H1 (cell line): ENCODE measurements around the gene TLR4. TPM values are rescaled to one million over a fixed set of nuclear protein-coding genes. Genes with fewer than 3 reads are reported as not detected.

Experiments
- CTCF ChIA-PET: fragments of 300-600 bp; sonication (Branson Sonifier 250); formaldehyde crosslinking; loops from one replicate; lab custom pipeline; 2021; ENCODE audit not compliant: partially characterized antibody; lab: Charles Lee
- POLR2A ChIA-PET: fragments of 300-600 bp; sonication (Branson Sonifier 250); formaldehyde crosslinking; loops from one replicate; lab custom pipeline; 2021; ENCODE audit warnings: inconsistent platforms; ENCODE audit not compliant: partially characterized antibody; lab: Charles Lee
- DNase-seq, 2 experiments: peaks; one replicate each; pipeline versions ENCODE4 v3.0.0 to v3.0.0-alpha.2; 2010 to 2022; ENCODE audit warnings: low spot score in 2 of 2, low read depth in 1 of 2, mixed read lengths in 1 of 2
- FAIRE-seq: peaks from 2 replicates; lab custom pipeline; 2011; peaks lifted over from hg19 to GRCh38; lab: Jason Lieb, UNC
- H2AFZ ChIP-seq: 2 replicates; pipeline ENCODE4 v1.8.1; 2012; ENCODE audit warnings: low read length, inconsistent platforms
- H2AK5ac ChIP-seq: 2 replicates; pipeline ENCODE4 v1.6.1; 2013; ENCODE audit warnings: low read depth, low read length
- H2BK120ac ChIP-seq: replicated peaks from 2 replicates; pipeline ENCODE3; 2013; ENCODE audit warnings: low read depth, low read length, inconsistent platforms
- H2BK12ac ChIP-seq: 2 replicates; pipeline ENCODE4 v1.6.1; 2013; ENCODE audit warnings: low read depth, low read length
- H2BK15ac ChIP-seq: 2 replicates; pipeline ENCODE4 v1.6.1; 2013; ENCODE audit warnings: low read length
- H2BK20ac ChIP-seq: 2 replicates; pipeline ENCODE4 v1.6.1; 2013; ENCODE audit warnings: low read length
- H2BK5ac ChIP-seq: 2 replicates; pipeline ENCODE4 v1.6.1; 2013; ENCODE audit warnings: low read depth, low read length
- H3K14ac ChIP-seq: 2 replicates; pipeline ENCODE4 v1.6.1; 2013; ENCODE audit warnings: inconsistent platforms; ENCODE audit not compliant: insufficient read length
- H3K18ac ChIP-seq: 2 replicates; pipeline ENCODE4 v1.6.1; 2013; ENCODE audit warnings: low read length; ENCODE audit errors: extremely low read depth
- H3K23ac ChIP-seq: 2 replicates; pipeline ENCODE4 v1.6.1; 2013; ENCODE audit warnings: inconsistent platforms; ENCODE audit not compliant: insufficient read length
- H3K23me2 ChIP-seq: 2 replicates; pipeline ENCODE4 v1.6.1; 2013; ENCODE audit warnings: low read depth, low read length
- H3K27ac ChIP-seq: 2 replicates; pipeline ENCODE4 v1.6.1; 2011; ENCODE audit warnings: low read depth, low read length, inconsistent platforms
- H3K27me3 ChIP-seq, 4 experiments: replicated peaks in 1 of 4; 1 replicate in 1 of 4; 2 replicates in 3 of 4; pipeline versions ENCODE4 v1.6.1 to v1.8.1; 2011 to 2013; ENCODE audit warnings: low read length in 3 of 4, mild to moderate bottlenecking in 3 of 4, inconsistent platforms in 2 of 4, mixed read lengths in 2 of 4, moderate library complexity in 1 of 4; ENCODE audit not compliant: control insufficient read depth in 3 of 4, insufficient read depth in 3 of 4; ENCODE audit errors: extremely low read depth in 1 of 4
- H3K36me3 ChIP-seq, 4 experiments: 2 replicates each; pipeline versions ENCODE4 v1.6.1 to v1.8.1; 2011 to 2013; ENCODE audit warnings: mild to moderate bottlenecking in 4 of 4, low read length in 3 of 4, moderate library complexity in 2 of 4, control low read depth in 1 of 4, inconsistent platforms in 1 of 4; ENCODE audit not compliant: insufficient read depth in 4 of 4, control insufficient read depth in 2 of 4
- H3K4ac ChIP-seq: replicated peaks from 2 replicates; pipeline ENCODE3; 2013; ENCODE audit warnings: low read length, low read depth, mixed read lengths, inconsistent platforms; ENCODE audit not compliant: insufficient read length
- H3K4me1 ChIP-seq, 4 experiments: replicated peaks in 1 of 4; 1 replicate in 1 of 4; 2 replicates in 3 of 4; pipeline versions ENCODE4 v1.6.1 to v1.8.1; 2011 to 2013; ENCODE audit warnings: low read length in 3 of 4, inconsistent platforms in 2 of 4, mixed read lengths in 1 of 4; ENCODE audit not compliant: insufficient read depth in 4 of 4, control insufficient read depth in 3 of 4
- H3K4me2 ChIP-seq, 2 experiments: 2 replicates each; pipeline versions ENCODE4 v1.6.1 to v1.8.1; 2011 to 2013; ENCODE audit warnings: low read depth in 2 of 2, low read length in 2 of 2, control low read depth in 1 of 2, inconsistent platforms in 1 of 2, mild to moderate bottlenecking in 1 of 2; ENCODE audit not compliant: insufficient read depth in 1 of 2
- H3K4me3 ChIP-seq, 4 experiments: fragments of 200-600, 300-600 bp in 1 of 4; sonication (generic), shearing (Covaris generic), sonication (Bioruptor Twin) in 1 of 4; 2 replicates each; pipeline versions ENCODE4 v1.5.1 to v1.8.1; 2011 to 2016; ENCODE audit warnings: low read length in 4 of 4, low read depth in 3 of 4, control low read depth in 2 of 4, inconsistent platforms in 2 of 4, mild to moderate bottlenecking in 2 of 4, mixed read lengths in 1 of 4, moderate library complexity in 1 of 4; ENCODE audit not compliant: insufficient read depth in 2 of 4; ENCODE audit errors: extremely low read depth in 1 of 4
- H3K56ac ChIP-seq: replicated peaks from 2 replicates; pipeline ENCODE3; 2013; ENCODE audit warnings: low read depth, mild to moderate bottlenecking, mixed read lengths, low read length, inconsistent platforms; ENCODE audit not compliant: insufficient read length
- H3K79me1 ChIP-seq: 2 replicates; pipeline ENCODE4 v1.6.1; 2013; ENCODE audit warnings: low read depth, low read length, control low read depth
- H3K79me2 ChIP-seq, 2 experiments: 2 replicates each; pipeline versions ENCODE4 v1.6.1 to v1.8.1; 2012 to 2013; ENCODE audit warnings: low read length in 2 of 2, mild to moderate bottlenecking in 2 of 2, inconsistent platforms in 1 of 2; ENCODE audit not compliant: insufficient read depth in 2 of 2, control insufficient read depth in 1 of 2
- H3K9ac ChIP-seq, 4 experiments: replicated peaks in 1 of 4; 1 replicate in 1 of 4; 2 replicates in 3 of 4; pipeline versions ENCODE4 v1.6.1 to v1.8.1; 2011 to 2013; ENCODE audit warnings: low read depth in 3 of 4, low read length in 3 of 4, control low read depth in 2 of 4, mild to moderate bottlenecking in 2 of 4, moderate library complexity in 2 of 4, inconsistent platforms in 1 of 4; ENCODE audit errors: extremely low read depth in 1 of 4
- H3K9me3 ChIP-seq, 2 experiments: 2 replicates each; pipeline versions ENCODE4 v1.6.1 to v1.8.1; 2012 to 2013; ENCODE audit warnings: mild to moderate bottlenecking in 2 of 2, moderate library complexity in 2 of 2, control low read depth in 1 of 2, inconsistent platforms in 1 of 2, low read depth in 1 of 2, low read length in 1 of 2, mixed read lengths in 1 of 2; ENCODE audit not compliant: insufficient read depth in 2 of 2
- H4K20me1 ChIP-seq, 2 experiments: replicated peaks in 1 of 2; 2 replicates each; pipeline versions ENCODE3 to v1.8.1; 2011 to 2013; ENCODE audit warnings: inconsistent platforms in 2 of 2, low read length in 2 of 2, mild to moderate bottlenecking in 1 of 2; ENCODE audit not compliant: insufficient read depth in 2 of 2, control insufficient read depth in 1 of 2
- H4K5ac ChIP-seq: 2 replicates; pipeline ENCODE4 v1.6.1; 2013; ENCODE audit warnings: low read length, low read depth, mixed read lengths, inconsistent platforms; ENCODE audit not compliant: insufficient read length
- H4K8ac ChIP-seq: 2 replicates; pipeline ENCODE4 v1.8.0; 2013; ENCODE audit warnings: mild to moderate bottlenecking, moderate library complexity, low read length, inconsistent platforms; ENCODE audit not compliant: insufficient read depth; ENCODE audit errors: extremely low read depth
- H4K91ac ChIP-seq: replicated peaks from 2 replicates; pipeline ENCODE3; 2013; ENCODE audit warnings: low read length, mixed read lengths, inconsistent platforms; ENCODE audit not compliant: insufficient read length
- EP300 ChIP-seq, 2 experiments: IDR thresholded peaks; 1 replicate in 1 of 2; 2 replicates in 1 of 2; pipeline ENCODE4 v1.6.1; 2011 to 2012; ENCODE audit warnings: low read depth in 2 of 2, low read length in 2 of 2, mild to moderate bottlenecking in 2 of 2, borderline replicate concordance in 1 of 2, inconsistent platforms in 1 of 2, moderate library complexity in 1 of 2
- HDAC6 ChIP-seq: IDR thresholded peaks from one replicate; pipeline ENCODE4 v1.7.1; 2012; ENCODE audit warnings: low read depth, mild to moderate bottlenecking, inconsistent platforms, low read length, moderate library complexity
- KDM4A ChIP-seq: IDR thresholded peaks from one replicate; pipeline ENCODE4 v1.7.1; 2012; ENCODE audit warnings: low read depth, mild to moderate bottlenecking, moderate library complexity, low read length, inconsistent platforms; ENCODE audit not compliant: severe bottlenecking
- POLR2A ChIP-seq, 2 experiments: IDR thresholded peaks; 1 replicate in 1 of 2; 2 replicates in 1 of 2; pipeline ENCODE4 v1.6.1; 2011; ENCODE audit warnings: low read depth in 2 of 2, low read length in 2 of 2, mild to moderate bottlenecking in 2 of 2; ENCODE audit errors: control extremely low read depth in 1 of 2
- WGBS, 2 experiments: shearing (Covaris generic) in 1 of 2; methylation state at CpG; one replicate each; pipeline versions ENCODE4 v1.1.6 to v1.1.7; 2013 to 2015; ENCODE audit warnings: low lambda C conversion rate in 2 of 2, mixed read lengths in 2 of 2, inconsistent platforms in 1 of 2, low coverage in 1 of 2, missing lambda C conversion rate in 1 of 2; ENCODE audit not compliant: insufficient replicate concordance in 2 of 2, insufficient coverage in 1 of 2, insufficient read length in 1 of 2; ENCODE audit errors: extremely low coverage in 1 of 2, missing lambda C conversion rate in 1 of 2; 5-methylcytosine and 5-hydroxymethylcytosine counted together
- polyA plus RNA-seq, 7 experiments: library from polyadenylated mRNA; depleted of rRNA in 3 of 7; stranded (reverse) in 5 of 7; unstranded in 2 of 7; fragments of >200 nt in 5 of 7; fragments of 200-250 nt in 2 of 7; gene quantifications; 1 replicate in 5 of 7; 2 replicates in 1 of 7; 4 replicates in 1 of 7; pipeline versions ENCODE4 v1.2.1 to v1.2.3, GENCODE V29; 2011 to 2013; ENCODE audit warnings: missing spikeins in 2 of 7, mixed read lengths in 2 of 7
- total RNA-seq: library from RNA; stranded (reverse); fragmentation: NEBNext Ultra II Directional; extraction: Animal tissue kit (Norgen Biotek cat#: 25700); gene quantifications from 2 replicates; pipeline ENCODE4 v1.2.1, GENCODE V29; 2021

TLR4 gene
- total and polyA plus RNA-seq, 2 of the 8 experiments (the other 6 are each of a cell fraction or from before 2014, with no cell fraction given): 0.02 to 0.17 TPM

GRCh38 chr9:117715411-117715989 is 11.3 kb downstream of the TLR4 start:
- H3K23ac ChIP-seq: no peak overlapping the region
- DNase-seq: no peak
- FAIRE-seq: no peak
- H2BK120ac ChIP-seq: no peak overlapping the region
- H3K4me3 ChIP-seq: no peak overlapping the region
- no peaks in the 10 kb centered on the region for H3K27me3 ChIP-seq
- H4K5ac ChIP-seq: no peak overlapping the region
- no peak overlapping the region for H2AFZ ChIP-seq
- H3K9ac ChIP-seq: no peak overlapping the region
- no peak overlapping the region for H3K27ac ChIP-seq
- no peaks in the 10 kb centered on the region for H3K79me2 ChIP-seq
- H4K8ac ChIP-seq: no peak overlapping the region
- 91% methylated on average over 5 of the region's 5 CpGs; no CpG with 5 or more reads in 1 of the 2 experiments for WGBS, 2 experiments
- ChIA-PET CTCF (no interaction called here), POLR2A (no interaction called here)
- no peak overlapping the region for H4K91ac ChIP-seq
- no peaks in the 10 kb centered on the region for H3K4me1 ChIP-seq
- no peak overlapping the region for H2BK20ac ChIP-seq
- no peaks in the 10 kb centered on the region for H4K20me1 ChIP-seq
- no peak overlapping the region for H3K4ac ChIP-seq
- no peak overlapping the region for H2BK12ac ChIP-seq
- H3K14ac ChIP-seq: no peak overlapping the region
- H3K4me2 ChIP-seq: no peak overlapping the region
- no peak overlapping the region for H2AK5ac ChIP-seq
- H3K18ac ChIP-seq: no peak overlapping the region
- H2BK5ac ChIP-seq: no peak overlapping the region
- H3K56ac ChIP-seq: no peak overlapping the region
- no peaks in the 10 kb centered on the region for H3K9me3 ChIP-seq
- H3K23me2 ChIP-seq: no peaks in the 10 kb centered on the region
- no peaks in the 10 kb centered on the region for H3K79me1 ChIP-seq
- H3K36me3 ChIP-seq: no peaks in the 10 kb centered on the region
- H2BK15ac ChIP-seq: no peak overlapping the region
- TF ChIP-seq KDM4A: no peak
- no peak for TF ChIP-seq POLR2A (IDR thresholded peaks at IDR 0.05; ENCODE audit: control extremely low read depth in 1 of 2, low read depth in 2 of 2, low read length in 2 of 2)
- no peak for TF ChIP-seq HDAC6
- no peak for TF ChIP-seq EP300 (IDR thresholded peaks at IDR 0.05; ENCODE audit: borderline replicate concordance in 1 of 2, low read depth in 2 of 2, low read length in 2 of 2)
